GF-D8 (cell line): ENCODE results near the gene MOV10L1.
"Not testable (repeated sequence)": the region's sequence is repeated elsewhere in the genome, so short reads cannot be mapped to it uniquely, and the experiment has no call there.

Experiments used
- DNase-seq: peaks from one replicate; lab custom pipeline; 2025; lab: John Stamatoyannopoulos, UW

Gene MOV10L1

GRCh38 chr22:50105208-50106100 is 15.6 kb downstream of the MOV10L1 start:
- peak; percentile 55 for DNase-seq

GRCh38 chr22:50107529-50107928 is 17.7 kb downstream of the MOV10L1 start:
- DNase-seq, result no peak

- DNase-seq, result no peak
Measured at GRCh38 chr22:50111056-50111455, 21.2 kb downstream of the MOV10L1 start.

GRCh38 chr22:50112151-50113118 is 22.6 kb downstream of the MOV10L1 start:
- peak; percentile 11 for DNase-seq

GRCh38 chr22:50114221-50115021 is 24.6 kb downstream of the MOV10L1 start:
- no peak for DNase-seq

GRCh38 chr22:50115693-50116092 is 25.9 kb downstream of the MOV10L1 start:
- DNase-seq, result no peak

GRCh38 chr22:50117168-50117762 is 27.5 kb downstream of the MOV10L1 start:
- DNase-seq, result no peak

- DNase-seq, result no peak
Measured at GRCh38 chr22:50118129-50118528, 28.3 kb downstream of the MOV10L1 start.

GRCh38 chr22:50118557-50119168 is 28.9 kb downstream of the MOV10L1 start:
- no peak for DNase-seq

GRCh38 chr22:50119169-50119767 is 29.5 kb downstream of the MOV10L1 start:
- DNase-seq, result no peak

GRCh38 chr22:50119768-50120251 is 30.0 kb downstream of the MOV10L1 start:
- no peak for DNase-seq

- no peak for DNase-seq
Measured at GRCh38 chr22:50121202-50121740, 31.5 kb downstream of the MOV10L1 start.

GRCh38 chr22:50123119-50123518 is 33.3 kb downstream of the MOV10L1 start:
- no peak for DNase-seq

- no peak for DNase-seq
Measured at GRCh38 chr22:50125029-50125428, 35.2 kb downstream of the MOV10L1 start.

GRCh38 chr22:50129121-50129736 is 39.4 kb downstream of the MOV10L1 start:
- no peak for DNase-seq

- DNase-seq, result no peak
Measured at GRCh38 chr22:50131894-50132293, 42.1 kb downstream of the MOV10L1 start.

GRCh38 chr22:50134481-50134880 is 44.7 kb downstream of the MOV10L1 start:
- DNase-seq, result no peak

- DNase-seq, result no peak
Measured at GRCh38 chr22:50136581-50137015, 46.8 kb downstream of the MOV10L1 start.

- DNase-seq, result not testable (repeated sequence)
Measured at GRCh38 chr22:50137277-50137676, 47.5 kb downstream of the MOV10L1 start.

- DNase-seq, result no peak
Measured at GRCh38 chr22:50138041-50138440, 48.2 kb downstream of the MOV10L1 start.
